Measurements from ENCODE around the gene MN1.
A peak's percentile ranks its signal among the peaks of the same experiment; 100 is the strongest.

The MN1 gene

GRCh38 chr22:27808451-27809225 lies 7.1 kb upstream of the MN1 start:
- no peak overlapping the region for H3K27ac ChIP-seq
- CTCF ChIA-PET: interaction anchor here (0.7 kb wide), 1 partner anchor 987 kb away, joined by 3 read pairs; no protein-coding TSS in a partner anchor
- TF ChIP-seq CTCF (conservative IDR thresholded peaks at IDR 0.05; ENCODE audit: low read depth): no peak
- POLR2A ChIA-PET (ENCODE audit: low non-redundant PET): no interaction called here
- no peak for DNase-seq (ENCODE audit: low spot score)

DNA sequence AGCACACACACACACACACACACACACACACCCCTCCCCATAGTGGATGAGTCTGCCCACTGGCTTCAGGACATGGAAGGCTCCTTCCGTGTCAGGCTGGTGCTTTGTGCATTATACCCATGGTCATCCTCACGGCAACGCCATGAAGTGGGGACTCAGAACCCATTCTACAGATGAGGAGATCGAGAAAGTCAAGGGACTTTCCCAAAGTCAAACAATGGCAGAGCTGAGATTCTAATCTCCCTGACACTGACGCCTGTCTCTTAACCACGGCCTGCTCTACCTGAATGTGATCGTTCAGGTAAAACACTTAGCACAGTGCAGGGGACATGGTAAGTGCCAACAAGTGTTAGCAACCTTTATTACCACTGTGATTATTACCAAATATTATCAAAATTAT lies 4.3 kb upstream of the MN1 start:
- no peak for TF ChIP-seq CTCF (conservative IDR thresholded peaks at IDR 0.05; ENCODE audit: low read depth)
- ChIA-PET CTCF (interaction anchor here (0.6 to 0.7 kb wide), 2 partner anchors 291 to 699 kb away, joined by 3 read pairs; no protein-coding TSS in a partner anchor), POLR2A (ENCODE audit: low non-redundant PET) (no interaction called here)
- no peak overlapping the region for H3K27ac ChIP-seq
- no peak for DNase-seq (ENCODE audit: low spot score)

DNA sequence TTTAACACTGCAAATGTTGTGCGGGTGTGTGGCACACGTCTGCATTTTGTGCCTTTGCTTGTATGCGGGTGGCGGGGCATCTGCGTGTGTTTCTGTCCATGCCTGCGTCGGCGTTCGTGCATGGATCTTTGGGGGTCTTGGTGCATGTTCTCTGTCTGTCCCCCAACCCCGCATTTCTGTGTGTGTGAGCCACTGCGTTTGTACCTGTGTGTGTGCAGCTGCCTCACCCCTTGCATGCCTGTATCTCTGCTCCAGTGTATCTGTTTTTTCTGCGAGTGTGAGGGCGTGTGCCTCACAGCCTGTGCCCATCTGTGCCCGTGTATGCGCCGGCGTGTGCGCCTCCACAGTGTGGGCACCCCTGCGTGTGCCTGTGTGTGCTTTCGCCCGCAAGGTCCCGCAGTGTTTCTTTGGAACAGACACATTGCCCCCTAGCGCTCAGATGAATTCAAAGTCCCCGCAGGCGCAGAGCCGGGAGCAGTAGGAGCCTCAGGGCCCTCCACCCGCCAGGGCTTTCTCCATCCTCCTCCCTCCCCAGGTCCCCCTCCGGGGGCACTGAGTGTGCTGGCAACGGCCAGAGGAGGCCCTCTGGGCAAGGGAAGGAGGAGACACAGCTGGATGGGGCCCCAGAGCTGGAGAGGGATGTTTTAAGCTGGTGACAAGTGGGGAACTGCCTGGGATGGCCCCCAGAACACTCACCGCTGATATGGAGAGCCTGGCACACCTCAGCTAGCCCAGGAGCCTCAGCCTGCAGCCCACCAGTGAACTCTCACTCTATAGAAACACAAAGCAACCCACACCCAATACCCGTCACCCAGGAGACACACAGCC lies 3.1 kb upstream of the MN1 start:
- peak; percentile 20 for DNase-seq (ENCODE audit: low spot score)
- ChIA-PET POLR2A (ENCODE audit: low non-redundant PET) (no interaction called here), CTCF (no interaction called here)
- H3K27ac ChIP-seq: peak overlapping the region; percentile 69
- peak; percentile 72 for TF ChIP-seq CTCF (conservative IDR thresholded peaks at IDR 0.05; ENCODE audit: low read depth)

DNA sequence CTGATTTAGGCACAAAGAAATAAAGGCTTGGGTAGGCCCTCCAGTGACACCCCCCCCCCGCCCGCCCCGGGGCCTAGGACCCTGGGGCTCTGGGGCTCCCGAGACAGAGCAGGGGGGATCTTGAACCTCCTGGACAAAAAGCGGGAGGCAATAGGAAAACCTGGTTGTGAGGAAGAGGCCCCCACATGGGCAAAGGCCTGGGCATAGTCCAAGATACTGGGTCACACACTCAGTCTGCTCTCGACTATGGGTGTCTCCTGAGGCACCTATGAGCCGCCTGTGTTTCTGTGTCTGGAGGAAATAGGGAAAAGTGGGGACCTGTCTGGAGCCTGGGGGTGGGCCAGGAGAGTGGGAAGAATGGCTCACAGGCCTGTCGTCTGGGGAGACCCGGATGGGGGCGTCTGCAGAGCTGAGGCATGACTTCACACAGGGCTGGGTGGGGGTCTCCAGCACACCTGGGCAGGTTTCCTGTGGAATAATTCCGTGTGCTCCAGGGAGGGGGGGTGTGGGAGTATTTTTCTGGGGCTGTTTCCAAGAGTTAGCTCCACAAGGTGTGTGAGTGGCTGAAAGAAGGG lies 2.4 kb upstream of the MN1 start:
- no peak for TF ChIP-seq CTCF (conservative IDR thresholded peaks at IDR 0.05; ENCODE audit: low read depth)
- ChIA-PET POLR2A (ENCODE audit: low non-redundant PET) (no interaction called here), CTCF (interaction anchor here (0.6 to 0.7 kb wide), 2 partner anchors 143 to 196 kb away, joined by 3 read pairs; no protein-coding TSS in a partner anchor)
- H3K27ac ChIP-seq: peak overlapping the region; percentile 69
- no peak for DNase-seq (ENCODE audit: low spot score)

DNA sequence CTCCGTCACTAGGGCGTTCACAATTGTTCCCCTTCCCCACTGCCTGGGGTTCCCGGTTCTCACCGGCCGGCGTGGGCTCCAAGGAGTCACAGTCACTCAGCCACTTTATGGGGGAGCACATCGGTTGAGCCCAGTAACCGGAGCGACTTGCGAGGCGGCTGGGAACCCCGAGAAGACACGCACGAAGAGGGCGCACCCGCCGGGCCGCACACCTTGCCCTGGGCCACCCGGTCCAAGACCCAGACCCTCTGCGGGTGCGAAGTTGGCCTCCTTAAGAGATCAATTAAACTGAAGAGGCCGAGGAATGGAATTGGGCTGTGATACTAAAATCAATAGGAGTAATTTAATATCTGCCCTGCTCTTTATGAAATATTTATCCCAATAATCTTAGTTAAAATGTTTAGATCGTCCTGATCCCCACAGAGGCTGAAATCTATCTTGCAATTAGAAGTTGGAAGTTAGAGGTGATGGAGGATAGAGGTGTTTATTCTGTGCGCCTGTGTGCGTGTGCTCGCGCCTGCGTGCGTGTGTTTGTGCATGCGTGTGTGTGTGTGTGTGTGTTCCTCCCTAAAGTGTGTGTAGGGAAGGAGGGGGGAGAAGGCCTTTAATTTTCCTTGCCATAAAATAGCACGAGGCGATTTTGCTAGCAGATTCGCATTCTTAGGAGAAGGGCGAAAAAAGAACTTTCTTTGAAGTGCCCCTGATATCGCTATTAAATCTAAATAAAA lies 954 bp upstream of the MN1 start:
- POLR2A ChIA-PET (ENCODE audit: low non-redundant PET): no interaction called here
- H3K27ac ChIP-seq: peak overlapping the region; percentile 92
- CTCF ChIA-PET: no interaction called here
- DNase-seq (ENCODE audit: low spot score): no peak
- no peak for TF ChIP-seq CTCF (conservative IDR thresholded peaks at IDR 0.05; ENCODE audit: low read depth)

GRCh38 chr22:27801202-27801615 lies 347 bp downstream of the MN1 start:
- CTCF ChIA-PET: interaction anchor here (1.1 kb wide), 1 partner anchor 208 kb away, joined by 3 read pairs; no protein-coding TSS in a partner anchor
- POLR2A ChIA-PET (ENCODE audit: low non-redundant PET): no interaction called here
- H3K27ac ChIP-seq: peak overlapping the region; percentile 92
- no peak for TF ChIP-seq CTCF (conservative IDR thresholded peaks at IDR 0.05; ENCODE audit: low read depth)
- peak; percentile 13 for DNase-seq (ENCODE audit: low spot score)

Measured in RWPE1 (cell line).